CD8-positive, alpha-beta memory T cell (primary cell): ENCODE data around the gene MAST1. TPM values are rescaled to one million over a fixed set of nuclear protein-coding genes. Genes with fewer than 3 reads are reported as not detected.
A peak's percentile ranks its signal among the peaks of the same experiment; 100 is the strongest.

Experiments
- CTCF ChIA-PET: fragments of 350-600 bp; sonication (Branson Sonifier 250); formaldehyde crosslinking; loops from one replicate; lab custom pipeline; 2021; ENCODE audit warnings: antibody characterized with exemption; lab: Charles Lee
- POLR2A ChIA-PET: fragments of 350-600 bp; sonication (Branson Sonifier 250); formaldehyde crosslinking; loops from one replicate; lab custom pipeline; 2021; ENCODE audit warnings: antibody characterized with exemption; lab: Charles Lee
- DNase-seq, 5 donors: peaks; one replicate each; pipeline versions ENCODE4 v3.0.0 to v3.0.0-alpha.2; 2020 to 2022; ENCODE audit warnings: mixed read lengths in 1 of 5
- H3K27ac ChIP-seq: one replicate; pipeline ENCODE4 v1.7.0; 2013; ENCODE audit warnings: low read depth, mild to moderate bottlenecking, low read length, moderate library complexity
- H3K27me3 ChIP-seq: 2 replicates; pipeline ENCODE4 v1.7.0; 2013; ENCODE audit warnings: low read length, mild to moderate bottlenecking; ENCODE audit not compliant: insufficient read depth, poor library complexity, severe bottlenecking
- H3K36me3 ChIP-seq: 2 replicates; pipeline ENCODE4 v1.7.0; 2013; ENCODE audit warnings: mild to moderate bottlenecking, low read length, moderate library complexity; ENCODE audit not compliant: insufficient read depth
- H3K4me1 ChIP-seq: 2 replicates; pipeline ENCODE4 v1.7.0; 2013; ENCODE audit warnings: mild to moderate bottlenecking, low read length, moderate library complexity; ENCODE audit not compliant: insufficient read depth
- H3K4me3 ChIP-seq: 2 replicates; pipeline ENCODE4 v1.7.0; 2013; ENCODE audit warnings: mild to moderate bottlenecking, low read length
- H3K9me3 ChIP-seq: 2 replicates; pipeline ENCODE4 v1.7.0; 2013; ENCODE audit warnings: mild to moderate bottlenecking, low read length
- H3K27ac Mint-ChIP-seq, 8 donors: one replicate each; pipeline ENCODE4 v1.8.0; 2020 to 2021; ENCODE audit warnings: mixed read lengths in 8 of 8, mild to moderate bottlenecking in 6 of 8, inconsistent platforms in 3 of 8, moderate library complexity in 3 of 8
- H3K27me3 Mint-ChIP-seq, 2 donors: one replicate each; pipeline ENCODE4 v1.8.0; 2020 to 2021; ENCODE audit warnings: mixed read lengths in 2 of 2, mild to moderate bottlenecking in 1 of 2, moderate library complexity in 1 of 2
- H3K36me3 Mint-ChIP-seq, 3 donors: one replicate each; pipeline ENCODE4 v1.8.0; 2020 to 2021; ENCODE audit warnings: mixed read lengths in 3 of 3, inconsistent platforms in 1 of 3, mild to moderate bottlenecking in 1 of 3
- H3K4me1 Mint-ChIP-seq, 3 donors: one replicate each; pipeline ENCODE4 v1.8.0; 2020 to 2021; ENCODE audit warnings: mixed read lengths in 3 of 3, inconsistent platforms in 1 of 3, mild to moderate bottlenecking in 1 of 3
- H3K4me3 Mint-ChIP-seq, 7 donors: one replicate each; pipeline ENCODE4 v1.8.0; 2020 to 2021; ENCODE audit warnings: mixed read lengths in 7 of 7, mild to moderate bottlenecking in 6 of 7, moderate library complexity in 4 of 7, inconsistent platforms in 2 of 7
- H3K9me3 Mint-ChIP-seq, 5 donors: one replicate each; pipeline ENCODE4 v1.8.0; 2020 to 2022; ENCODE audit warnings: mixed read lengths in 5 of 5, mild to moderate bottlenecking in 3 of 5, moderate library complexity in 2 of 5, inconsistent platforms in 1 of 5
- polyA plus RNA-seq: library from polyadenylated mRNA; unstranded; fragments of 300-500 nt; fragmentation: Illumina TruSeq; gene quantifications from one replicate; pipeline ENCODE4 v1.2.3, GENCODE V29; 2021
- total RNA-seq, 2 experiments: library from RNA; stranded (reverse); gene quantifications; one replicate each; pipeline ENCODE4 v1.2.3, GENCODE V29; 2021

The MAST1 gene
- total and polyA plus RNA-seq, 3 experiments from 2014 or later: 0.24 to 1.2 (median 0.38) TPM

DNA sequence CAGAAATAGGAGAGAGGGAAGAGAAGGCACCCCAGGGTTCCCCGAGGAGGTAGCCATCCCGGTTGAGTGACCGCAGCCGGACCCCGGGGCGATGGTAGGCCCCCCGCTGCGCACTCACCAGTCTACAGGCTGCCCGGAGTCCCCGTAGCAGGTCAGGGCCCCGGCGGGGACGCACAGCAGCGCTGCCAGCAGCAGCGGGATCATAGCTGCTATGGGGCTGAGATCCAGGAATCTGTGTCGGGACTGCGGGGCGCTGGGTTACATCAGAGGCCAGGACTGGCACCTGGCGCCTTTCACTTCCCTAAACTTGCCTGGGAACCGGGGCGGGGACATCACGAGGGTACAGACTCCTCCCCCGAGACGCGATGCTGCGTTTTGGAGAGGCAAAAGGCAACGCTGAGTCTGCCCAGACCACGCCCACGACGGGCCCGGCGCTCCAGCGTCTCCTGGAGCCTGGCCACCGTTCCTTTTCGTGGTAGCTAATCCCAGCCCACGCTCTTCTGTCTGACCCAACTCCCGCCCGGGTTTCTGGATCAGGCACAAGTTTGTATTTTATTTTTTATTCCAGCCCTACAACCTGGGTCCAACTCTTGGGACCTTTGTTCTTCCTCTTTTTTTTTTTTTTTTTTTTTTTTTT, 43.0 kb downstream of the MAST1 start, which contains the start of gene DNASE2:
DNASE2 (minus strand) TSS at position 278 of the 637 bp plus-strand sequence; CDS start at position 204, 74 bp downstream.
- Mint-ChIP-seq H3K4me3 (peak within 1 kb of the TSS; percentile 87 to 96 (median 89)), H3K9me3 (no peaks in the 10 kb centered on the region), H3K27ac (peak within 1 kb of the TSS; percentile 80 to 96 (median 92)), H3K4me1 (peaks cover 23 to 39% (median 26%) of the 10 kb centered on the region in 3 donors), H3K36me3 (peaks cover 0 to 26% (median 0%) of the 10 kb centered on the region in 3 donors), H3K27me3 (no peaks in the 10 kb centered on the region)
- peak within 1 kb of the TSS; percentile 89 for H3K4me3 ChIP-seq
- peak within 1 kb of the TSS; percentile 83 for H3K27ac ChIP-seq
- H3K4me1 ChIP-seq: peaks cover 17% of the 10 kb centered on the region
- H3K9me3 ChIP-seq: no peaks in the 10 kb centered on the region
- DNase-seq: peak; percentile 80 to 89 (median 84)
- H3K36me3 ChIP-seq: peaks cover 9% of the 10 kb centered on the region
- POLR2A ChIA-PET: interaction anchor here (0.7 to 2.0 kb wide), 4 partner anchors 10 to 85 kb away, joined by 3 to 8 read pairs (median 4); partner anchors contain the start of gene GCDH
- H3K27me3 ChIP-seq: no peaks in the 10 kb centered on the region
- CTCF ChIA-PET: interaction anchor here (0.8 to 8.4 kb wide), 7 partner anchors 9 to 116 kb away, joined by 3 to 117 read pairs (median 4); no protein-coding TSS in a partner anchor

DNA sequence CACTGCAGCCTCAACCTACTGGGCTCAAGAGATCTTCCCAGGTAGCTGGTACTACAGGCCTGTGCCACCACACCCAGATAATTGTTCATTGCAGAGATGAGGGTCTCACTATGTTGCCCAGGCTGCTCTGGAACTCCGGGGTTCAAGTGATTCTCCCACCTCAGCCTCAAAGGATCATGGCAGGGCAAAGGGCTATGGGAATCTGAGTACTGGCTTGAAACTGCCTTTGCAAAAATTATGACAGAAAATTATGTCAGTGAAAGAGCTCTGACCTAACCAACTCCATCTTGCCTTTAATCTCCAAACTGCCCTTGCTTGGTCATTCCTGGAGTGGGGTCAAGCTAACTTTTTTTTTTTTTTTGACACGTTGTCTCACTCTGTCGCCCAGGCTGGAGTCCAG, 44.3 kb downstream of the MAST1 start:
- no peaks in the 10 kb centered on the region for H3K9me3 Mint-ChIP-seq
- peaks cover 24 to 43% (median 30%) of the 10 kb centered on the region in 3 donors for H3K4me1 Mint-ChIP-seq
- H3K36me3 Mint-ChIP-seq: peaks cover 0 to 19% (median 0%) of the 10 kb centered on the region in 3 donors
- no peaks in the 10 kb centered on the region for H3K27me3 Mint-ChIP-seq
- Histone ChIP-seq H3K4me3 (no peak overlapping the region), H3K27ac (peak overlapping the region; percentile 83), H3K27me3 (no peaks in the 10 kb centered on the region), H3K4me1 (peaks cover 17% of the 10 kb centered on the region), H3K36me3 (peaks cover 9% of the 10 kb centered on the region), H3K9me3 (no peaks in the 10 kb centered on the region)
- POLR2A ChIA-PET: no interaction called here
- peak overlapping the region; percentile 49 to 96 (median 88) for H3K4me3 Mint-ChIP-seq
- H3K27ac Mint-ChIP-seq: peak overlapping the region in 3 of 8 donors; percentile 56 to 79 (median 64)
- CTCF ChIA-PET: interaction anchor here (0.8 to 8.4 kb wide), 6 partner anchors 8 to 212 kb away, joined by 3 to 117 read pairs (median 4); no protein-coding TSS in a partner anchor
- no peak for DNase-seq

GRCh38 chr19:12884202-12884601, 45.9 kb downstream of the MAST1 start:
- Mint-ChIP-seq H3K27me3 (no peaks in the 10 kb centered on the region), H3K4me1 (peaks cover 23 to 43% (median 30%) of the 10 kb centered on the region in 3 donors), H3K4me3 (peak overlapping the region in 4 of 7 donors; percentile 29 to 85 (median 52)), H3K27ac (no peak overlapping the region), H3K9me3 (no peaks in the 10 kb centered on the region), H3K36me3 (peaks cover 0 to 8% (median 0%) of the 10 kb centered on the region in 3 donors)
- peaks cover 17% of the 10 kb centered on the region for H3K4me1 ChIP-seq
- H3K4me3 ChIP-seq: peak overlapping the region; percentile 57
- H3K27me3 ChIP-seq: no peaks in the 10 kb centered on the region
- peak overlapping the region; percentile 81 for H3K27ac ChIP-seq
- no peaks in the 10 kb centered on the region for H3K36me3 ChIP-seq
- no peaks in the 10 kb centered on the region for H3K9me3 ChIP-seq
- ChIA-PET CTCF (interaction anchor here (1.2 to 8.4 kb wide), 5 partner anchors 36 to 124 kb away, joined by 3 to 117 read pairs (median 5); partner anchors contain the start of gene DAND5), POLR2A (no interaction called here)
- no peak for DNase-seq

- Mint-ChIP-seq H3K27ac (peak overlapping the region in 2 of 8 donors; percentile 68 to 89), H3K4me3 (peak overlapping the region; percentile 84 to 93 (median 87)), H3K36me3 (peaks cover 0 to 6% (median 0%) of the 10 kb centered on the region in 3 donors), H3K27me3 (no peaks in the 10 kb centered on the region), H3K9me3 (no peaks in the 10 kb centered on the region), H3K4me1 (peaks cover 23 to 41% (median 29%) of the 10 kb centered on the region in 3 donors)
- Histone ChIP-seq H3K27me3 (no peaks in the 10 kb centered on the region), H3K9me3 (no peaks in the 10 kb centered on the region), H3K27ac (peak overlapping the region; percentile 81), H3K36me3 (no peaks in the 10 kb centered on the region), H3K4me3 (peak overlapping the region; percentile 57), H3K4me1 (peaks cover 17% of the 10 kb centered on the region)
- ChIA-PET POLR2A (interaction anchor here (0.9 to 1.4 kb wide), 5 partner anchors 35 to 216 kb away, joined by 3 to 7 read pairs (median 4); partner anchors contain the start of genes CALR and SYCE2), CTCF (interaction anchor here (0.6 to 8.4 kb wide), 31 partner anchors 8 to 216 kb away, joined by 3 to 117 read pairs (median 4); partner anchors contain the start of genes DAND5, FARSA, RNASEH2A and SYCE2)
- no peak for DNase-seq
Measured at GRCh38 chr19:12884627-12884925, 46.3 kb downstream of the MAST1 start.

DNA sequence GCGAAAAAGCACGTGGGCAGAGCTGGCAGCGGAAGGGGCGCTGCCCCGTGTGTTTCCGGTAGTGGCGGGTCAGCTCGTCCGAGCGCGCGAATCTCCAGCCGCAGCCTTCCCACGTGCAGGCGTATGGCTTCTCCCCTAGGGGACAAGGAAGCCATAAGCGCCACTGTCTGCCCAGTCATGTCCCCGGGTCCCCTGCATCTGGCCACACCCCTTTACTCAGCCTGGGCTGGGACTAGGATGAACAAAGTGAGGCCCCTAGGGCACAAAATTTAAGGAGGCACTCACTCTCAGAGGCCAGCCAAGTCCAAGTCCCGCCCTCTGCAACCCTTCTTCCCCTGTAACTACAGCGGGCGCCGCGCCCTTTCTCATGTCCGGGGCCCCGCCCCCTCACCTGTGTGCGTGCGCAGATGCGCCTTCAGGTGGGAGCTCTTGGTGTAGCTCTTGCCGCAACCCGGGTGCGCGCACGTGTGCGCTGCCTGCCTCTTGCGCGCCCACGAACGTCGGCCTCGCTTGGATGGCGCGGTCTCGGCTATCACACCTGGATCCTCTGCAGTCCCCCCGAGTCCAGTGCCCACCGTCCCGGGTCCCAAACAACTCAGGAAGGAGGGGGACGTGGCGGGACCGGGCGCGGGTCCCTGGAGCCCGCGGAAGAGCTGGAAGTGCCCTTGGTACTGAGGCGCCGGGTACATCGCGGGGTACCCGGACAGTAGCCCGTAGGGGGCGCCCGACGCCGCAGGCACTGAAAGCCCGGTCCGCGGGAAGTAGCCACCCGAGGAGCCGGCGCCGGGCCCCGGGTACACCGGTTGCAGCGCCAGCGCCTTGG, 46.8 kb downstream of the MAST1 start:
- Histone ChIP-seq H3K27me3 (no peaks in the 10 kb centered on the region), H3K4me1 (peaks cover 15% of the 10 kb centered on the region), H3K36me3 (no peaks in the 10 kb centered on the region), H3K27ac (peak overlapping the region; percentile 81), H3K9me3 (no peaks in the 10 kb centered on the region), H3K4me3 (peak overlapping the region; percentile 57)
- peak; percentile 65 to 89 (median 82) for DNase-seq
- Mint-ChIP-seq H3K27ac (peak overlapping the region; percentile 61 to 89 (median 78)), H3K4me1 (peaks cover 22 to 39% (median 23%) of the 10 kb centered on the region in 3 donors), H3K27me3 (no peaks in the 10 kb centered on the region), H3K4me3 (peak overlapping the region; percentile 84 to 93 (median 87)), H3K9me3 (no peaks in the 10 kb centered on the region), H3K36me3 (peaks cover 0 to 6% (median 0%) of the 10 kb centered on the region in 3 donors)
- ChIA-PET POLR2A (interaction anchor here (0.8 to 1.4 kb wide), 6 partner anchors 34 to 215 kb away, joined by 3 to 7 read pairs (median 4); partner anchors contain the start of genes CALR, FARSA and SYCE2), CTCF (interaction anchor here (0.6 to 8.4 kb wide), 34 partner anchors 9 to 216 kb away, joined by 3 to 117 read pairs (median 4); partner anchors contain the start of genes DAND5, FARSA, RNASEH2A and SYCE2)

GRCh38 chr19:12885749-12886650, 47.7 kb downstream of the MAST1 start:
- Mint-ChIP-seq H3K36me3 (peaks cover 0 to 5% (median 0%) of the 10 kb centered on the region in 3 donors), H3K27ac (peak overlapping the region in 3 of 8 donors; percentile 23 to 72 (median 57)), H3K27me3 (peaks cover 0 to 4% of the 10 kb centered on the region in 2 donors), H3K4me3 (peak overlapping the region; percentile 25 to 76 (median 61)), H3K4me1 (peaks cover 20 to 38% (median 23%) of the 10 kb centered on the region in 3 donors), H3K9me3 (no peaks in the 10 kb centered on the region)
- Histone ChIP-seq H3K4me1 (peaks cover 12% of the 10 kb centered on the region), H3K36me3 (no peaks in the 10 kb centered on the region), H3K27me3 (no peaks in the 10 kb centered on the region), H3K27ac (peak overlapping the region; percentile 81), H3K4me3 (peak overlapping the region; percentile 57), H3K9me3 (no peaks in the 10 kb centered on the region)
- no peak for DNase-seq
- ChIA-PET POLR2A (interaction anchor here (0.8 to 1.4 kb wide), 6 partner anchors 33 to 214 kb away, joined by 3 to 7 read pairs (median 4); partner anchors contain the start of genes CALR, FARSA and SYCE2), CTCF (interaction anchor here (0.6 to 8.4 kb wide), 19 partner anchors 11 to 308 kb away, joined by 3 to 117 read pairs (median 4); partner anchors contain the start of genes DAND5, FARSA, RNASEH2A and SYCE2)
